Activated naive CD4-positive, alpha-beta T cell treated with anti-CD3 and anti-CD28 coated beads, Interleukin-2, amount 50 U/mL, for 24 hours (primary cell): ENCODE data around the gene ANKRD13B.

Source experiments
- H3K27ac Mint-ChIP-seq: one replicate; pipeline ENCODE4 v1.8.0; 2021; ENCODE audit warnings: mild to moderate bottlenecking, mixed read lengths
- H3K27me3 Mint-ChIP-seq: one replicate; pipeline ENCODE4 v1.8.0; 2021; ENCODE audit warnings: mixed read lengths
- H3K36me3 Mint-ChIP-seq: one replicate; pipeline ENCODE4 v1.8.0; 2021; ENCODE audit warnings: mixed read lengths
- H3K4me1 Mint-ChIP-seq: one replicate; pipeline ENCODE4 v1.8.0; 2021; ENCODE audit warnings: mixed read lengths
- H3K4me3 Mint-ChIP-seq: one replicate; pipeline ENCODE4 v1.8.0; 2021; ENCODE audit warnings: mild to moderate bottlenecking, mixed read lengths
- H3K9me3 Mint-ChIP-seq: one replicate; pipeline ENCODE4 v1.8.0; 2021; ENCODE audit warnings: mixed read lengths

ANKRD13B gene

DNA sequence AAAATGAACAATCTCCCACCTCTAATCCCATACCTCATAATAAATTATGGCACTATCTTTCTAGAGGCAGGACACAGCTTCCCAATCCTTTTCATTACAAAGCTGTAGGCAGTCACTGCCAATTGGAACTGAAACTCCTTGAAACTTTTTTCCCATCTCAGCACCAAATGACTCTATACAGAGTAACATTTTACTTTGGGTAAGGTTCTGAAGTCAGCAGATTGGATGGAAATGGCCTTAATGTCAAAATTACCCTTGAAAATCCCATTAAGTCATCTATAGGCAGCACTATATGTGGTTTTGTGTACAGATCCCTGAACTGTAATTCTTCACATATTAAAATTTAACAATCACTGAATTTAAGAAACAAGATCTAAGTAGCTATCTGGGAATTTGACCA is 60.0 kb downstream of the ANKRD13B start:
- H3K4me3 Mint-ChIP-seq = no peak overlapping the region
- H3K4me1 Mint-ChIP-seq = peaks cover 10% of the 10 kb centered on the region
- H3K27me3 Mint-ChIP-seq = no peaks in the 10 kb centered on the region
- peaks cover 16% of the 10 kb centered on the region for H3K36me3 Mint-ChIP-seq
- H3K27ac Mint-ChIP-seq = peak overlapping the region; percentile 4
- no peaks in the 10 kb centered on the region for H3K9me3 Mint-ChIP-seq

GRCh38 chr17:29653995-29654714 is 61.2 kb downstream of the ANKRD13B start:
- peaks cover 15% of the 10 kb centered on the region for H3K4me1 Mint-ChIP-seq
- H3K27me3 Mint-ChIP-seq = no peaks in the 10 kb centered on the region
- no peak overlapping the region for H3K4me3 Mint-ChIP-seq
- no peak overlapping the region for H3K27ac Mint-ChIP-seq
- H3K9me3 Mint-ChIP-seq = no peaks in the 10 kb centered on the region
- peaks cover 15% of the 10 kb centered on the region for H3K36me3 Mint-ChIP-seq

GRCh38 chr17:29655323-29655722 is 62.4 kb downstream of the ANKRD13B start:
- Mint-ChIP-seq H3K36me3 (peaks cover 11% of the 10 kb centered on the region), H3K27ac (peak overlapping the region; percentile 74), H3K4me1 (peaks cover 22% of the 10 kb centered on the region), H3K4me3 (no peak overlapping the region), H3K9me3 (no peaks in the 10 kb centered on the region), H3K27me3 (no peaks in the 10 kb centered on the region)

- Mint-ChIP-seq H3K27ac (peak overlapping the region; percentile 46), H3K9me3 (no peaks in the 10 kb centered on the region), H3K36me3 (peaks cover 19% of the 10 kb centered on the region), H3K4me1 (peaks cover 38% of the 10 kb centered on the region), H3K4me3 (peak overlapping the region; percentile 36), H3K27me3 (no peaks in the 10 kb centered on the region)
These were observed 66.2 kb downstream of the ANKRD13B start for GRCh38 chr17:29659155-29659554.

GRCh38 chr17:29661213-29661612 is 68.3 kb downstream of the ANKRD13B start:
- Mint-ChIP-seq H3K27me3 (no peaks in the 10 kb centered on the region), H3K4me3 (peak overlapping the region; percentile 3), H3K4me1 (peaks cover 51% of the 10 kb centered on the region), H3K27ac (peak overlapping the region; percentile 88), H3K36me3 (peaks cover 16% of the 10 kb centered on the region), H3K9me3 (no peaks in the 10 kb centered on the region)

DNA sequence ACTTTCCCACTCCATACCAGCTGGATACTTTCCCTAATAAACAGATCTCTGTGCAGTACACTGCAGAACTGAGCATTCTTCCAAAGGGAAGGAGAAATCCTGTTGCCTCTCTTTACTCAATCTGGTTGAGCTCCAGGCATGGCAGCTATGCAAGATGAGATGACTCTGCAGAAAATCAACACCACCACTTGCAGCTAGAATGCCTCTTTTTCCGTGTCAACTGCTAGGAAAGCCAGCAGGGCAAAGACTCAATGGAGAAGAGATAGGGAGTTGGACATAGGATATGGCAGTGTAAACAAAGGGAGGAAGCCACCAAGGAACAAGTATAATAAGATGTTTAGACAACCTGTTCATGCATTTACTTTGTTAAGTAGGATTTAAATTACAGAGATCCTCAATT is 70.2 kb downstream of the ANKRD13B start:
- Mint-ChIP-seq H3K4me1 (peaks cover 61% of the 10 kb centered on the region), H3K4me3 (no peak overlapping the region), H3K36me3 (peaks cover 23% of the 10 kb centered on the region), H3K27ac (peak overlapping the region; percentile 76), H3K27me3 (no peaks in the 10 kb centered on the region), H3K9me3 (no peaks in the 10 kb centered on the region)
